Ishikawa (cell line): Measurements from ENCODE around the gene COL2A1.

Source experiments
- CREB1 ChIP-seq: IDR thresholded peaks from 2 replicates; pipeline ENCODE4 v1.6.1; 2012; ENCODE audit warnings: low read depth
- EP300 ChIP-seq: IDR thresholded peaks from 2 replicates; pipeline ENCODE4 v1.6.1; 2012; ENCODE audit warnings: borderline replicate concordance
- MAX ChIP-seq: IDR thresholded peaks from 2 replicates; pipeline ENCODE4 v1.6.1; 2012
- REST ChIP-seq: IDR thresholded peaks from 2 replicates; pipeline ENCODE4 v1.6.1; 2012; ENCODE audit warnings: low read depth, mild to moderate bottlenecking
- TAF1 ChIP-seq: IDR thresholded peaks from 2 replicates; pipeline ENCODE4 v1.6.1; 2012; ENCODE audit warnings: low read depth, mild to moderate bottlenecking

GRCh38 chr12:48053122-48053521 lies 48.8 kb upstream of the COL2A1 start:
- TF ChIP-seq CREB1: no peak
- no peak for TF ChIP-seq EP300
- no peak for TF ChIP-seq REST
- no peak for TF ChIP-seq TAF1
- no peak for TF ChIP-seq MAX
